Loucy (cell line): ENCODE data around the gene RPS29.

Source experiments
- EZH2phosphoT487 ChIP-seq: fragments of 200-600 bp; IDR thresholded peaks from 2 replicates; pipeline ENCODE4 v1.6.1; 2018; ENCODE audit warnings: antibody characterized with exemption, mild to moderate bottlenecking, moderate library complexity, borderline replicate concordance
- TF ChIP-seq, protein P1 (sequence below): fragments of 200-600 bp; sonication (generic); conservative IDR thresholded peaks from 2 replicates; pipeline ENCODE4 v1.5.1; 2014; ENCODE audit warnings: mild to moderate bottlenecking, antibody characterized with exemption, low read length

DNA sequence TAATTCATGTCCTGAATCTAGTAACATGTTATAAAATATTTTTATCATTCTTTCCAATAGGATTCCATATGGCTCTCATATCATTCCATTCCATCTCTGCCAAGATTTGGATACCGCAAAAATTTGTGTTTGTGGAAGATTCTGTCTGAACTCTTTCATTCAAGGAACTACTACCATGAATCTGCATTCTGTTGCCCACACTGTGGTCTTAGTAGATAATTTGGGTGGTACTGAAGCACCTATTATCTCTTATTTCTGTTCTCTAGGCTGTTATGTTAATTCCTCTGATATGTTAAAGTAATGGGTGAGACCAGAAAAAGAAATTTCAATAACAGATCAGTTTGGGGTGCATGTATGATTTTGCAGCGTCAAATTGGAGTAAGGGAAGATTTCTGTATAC, 28.0 kb upstream of the RPS29 start:
- TF ChIP-seq, protein P1, sequence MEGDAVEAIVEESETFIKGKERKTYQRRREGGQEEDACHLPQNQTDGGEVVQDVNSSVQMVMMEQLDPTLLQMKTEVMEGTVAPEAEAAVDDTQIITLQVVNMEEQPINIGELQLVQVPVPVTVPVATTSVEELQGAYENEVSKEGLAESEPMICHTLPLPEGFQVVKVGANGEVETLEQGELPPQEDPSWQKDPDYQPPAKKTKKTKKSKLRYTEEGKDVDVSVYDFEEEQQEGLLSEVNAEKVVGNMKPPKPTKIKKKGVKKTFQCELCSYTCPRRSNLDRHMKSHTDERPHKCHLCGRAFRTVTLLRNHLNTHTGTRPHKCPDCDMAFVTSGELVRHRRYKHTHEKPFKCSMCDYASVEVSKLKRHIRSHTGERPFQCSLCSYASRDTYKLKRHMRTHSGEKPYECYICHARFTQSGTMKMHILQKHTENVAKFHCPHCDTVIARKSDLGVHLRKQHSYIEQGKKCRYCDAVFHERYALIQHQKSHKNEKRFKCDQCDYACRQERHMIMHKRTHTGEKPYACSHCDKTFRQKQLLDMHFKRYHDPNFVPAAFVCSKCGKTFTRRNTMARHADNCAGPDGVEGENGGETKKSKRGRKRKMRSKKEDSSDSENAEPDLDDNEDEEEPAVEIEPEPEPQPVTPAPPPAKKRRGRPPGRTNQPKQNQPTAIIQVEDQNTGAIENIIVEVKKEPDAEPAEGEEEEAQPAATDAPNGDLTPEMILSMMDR: no peak
- TF ChIP-seq EZH2phosphoT487: no peak
